Thoracic aorta (tissue), 2 donors: Measurements from ENCODE around the gene PFKL. TPM values are rescaled to one million over a fixed set of nuclear protein-coding genes. Genes with fewer than 3 reads are reported as not detected.

Source experiments
- ATAC-seq: fragments of 150-250 bp; one replicate; pipeline ENCODE4 v1.8.0; 2017; ENCODE audit warnings: low read depth; ENCODE audit not compliant: insufficient number of reproducible peaks, low FRiP score
- DNase-seq: peaks from one replicate; pipeline ENCODE4 v3.0.0-alpha.2; 2020; ENCODE audit warnings: low spot score
- H3K27ac ChIP-seq, 2 donors: fragments of 200-600 bp; sonication (generic); 1 replicate in 1 of 2; 2 replicates in 1 of 2; pipeline ENCODE4 v1.5.1; 2016; ENCODE audit warnings: mild to moderate bottlenecking in 2 of 2, moderate library complexity in 2 of 2
- H3K27me3 ChIP-seq: fragments of 200-600 bp; sonication (generic); replicated peaks from 2 replicates; pipeline ENCODE4 v1.6.0; 2016; ENCODE audit warnings: mild to moderate bottlenecking; ENCODE audit not compliant: insufficient read depth
- H3K36me3 ChIP-seq: fragments of 200-600 bp; sonication (generic); one replicate; pipeline ENCODE4 v1.5.1; 2016
- H3K4me1 ChIP-seq, 2 donors: fragments of 200-600 bp; sonication (generic); 1 replicate in 1 of 2; 2 replicates in 1 of 2; pipeline versions ENCODE4 v1.5.1 to v1.6.0; 2016; ENCODE audit warnings: low read depth in 2 of 2, mild to moderate bottlenecking in 1 of 2; ENCODE audit not compliant: control insufficient read depth in 1 of 2
- H3K4me3 ChIP-seq: fragments of 200-600 bp; sonication (generic); 2 replicates; pipeline ENCODE4 v1.5.1; 2016; ENCODE audit warnings: mild to moderate bottlenecking
- H3K9me3 ChIP-seq: fragments of 200-600 bp; sonication (generic); 2 replicates; pipeline ENCODE4 v1.5.1; 2016
- total RNA-seq, 2 donors: library from RNA; depleted of rRNA; stranded (reverse); fragments of >200 nt; gene quantifications; one replicate each; pipeline versions ENCODE4 v1.1.0 to v1.2.3, GENCODE V29; 2016
- TF ChIP-seq, protein P1 (sequence below): fragments of 200-600 bp; sonication (generic); IDR thresholded peaks from one replicate; pipeline ENCODE4 v1.5.1; 2019; ENCODE audit warnings: antibody characterized with exemption

PFKL gene
- total RNA-seq, 2 donors from 2014 or later, result 91.0 to 119 TPM

- Histone ChIP-seq H3K27ac (no peak overlapping the region), H3K36me3 (no peaks in the 10 kb centered on the region), H3K27me3 (no peaks in the 10 kb centered on the region), H3K9me3 (no peaks in the 10 kb centered on the region), H3K4me1 (peaks cover 0 to 4% of the 10 kb centered on the region in 2 donors), H3K4me3 (peak overlapping the region; percentile 43)
- ATAC-seq (no peak), DNase-seq (no peak)
- TF ChIP-seq, protein P1, sequence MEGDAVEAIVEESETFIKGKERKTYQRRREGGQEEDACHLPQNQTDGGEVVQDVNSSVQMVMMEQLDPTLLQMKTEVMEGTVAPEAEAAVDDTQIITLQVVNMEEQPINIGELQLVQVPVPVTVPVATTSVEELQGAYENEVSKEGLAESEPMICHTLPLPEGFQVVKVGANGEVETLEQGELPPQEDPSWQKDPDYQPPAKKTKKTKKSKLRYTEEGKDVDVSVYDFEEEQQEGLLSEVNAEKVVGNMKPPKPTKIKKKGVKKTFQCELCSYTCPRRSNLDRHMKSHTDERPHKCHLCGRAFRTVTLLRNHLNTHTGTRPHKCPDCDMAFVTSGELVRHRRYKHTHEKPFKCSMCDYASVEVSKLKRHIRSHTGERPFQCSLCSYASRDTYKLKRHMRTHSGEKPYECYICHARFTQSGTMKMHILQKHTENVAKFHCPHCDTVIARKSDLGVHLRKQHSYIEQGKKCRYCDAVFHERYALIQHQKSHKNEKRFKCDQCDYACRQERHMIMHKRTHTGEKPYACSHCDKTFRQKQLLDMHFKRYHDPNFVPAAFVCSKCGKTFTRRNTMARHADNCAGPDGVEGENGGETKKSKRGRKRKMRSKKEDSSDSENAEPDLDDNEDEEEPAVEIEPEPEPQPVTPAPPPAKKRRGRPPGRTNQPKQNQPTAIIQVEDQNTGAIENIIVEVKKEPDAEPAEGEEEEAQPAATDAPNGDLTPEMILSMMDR, result no peak
These were observed 50.3 kb downstream of the PFKL start for GRCh38 chr21:44349847-44350772.

GRCh38 chr21:44350773-44351481 lies 51.1 kb downstream of the PFKL start:
- ATAC-seq (no peak), DNase-seq (no peak)
- H3K27me3 ChIP-seq, result no peaks in the 10 kb centered on the region
- peaks cover 0 to 4% of the 10 kb centered on the region in 2 donors for H3K4me1 ChIP-seq
- H3K9me3 ChIP-seq, result no peaks in the 10 kb centered on the region
- H3K36me3 ChIP-seq, result no peaks in the 10 kb centered on the region
- TF ChIP-seq, protein P1, result no peak
- peak overlapping the region; percentile 33 for H3K4me3 ChIP-seq
- no peak overlapping the region for H3K27ac ChIP-seq

DNA sequence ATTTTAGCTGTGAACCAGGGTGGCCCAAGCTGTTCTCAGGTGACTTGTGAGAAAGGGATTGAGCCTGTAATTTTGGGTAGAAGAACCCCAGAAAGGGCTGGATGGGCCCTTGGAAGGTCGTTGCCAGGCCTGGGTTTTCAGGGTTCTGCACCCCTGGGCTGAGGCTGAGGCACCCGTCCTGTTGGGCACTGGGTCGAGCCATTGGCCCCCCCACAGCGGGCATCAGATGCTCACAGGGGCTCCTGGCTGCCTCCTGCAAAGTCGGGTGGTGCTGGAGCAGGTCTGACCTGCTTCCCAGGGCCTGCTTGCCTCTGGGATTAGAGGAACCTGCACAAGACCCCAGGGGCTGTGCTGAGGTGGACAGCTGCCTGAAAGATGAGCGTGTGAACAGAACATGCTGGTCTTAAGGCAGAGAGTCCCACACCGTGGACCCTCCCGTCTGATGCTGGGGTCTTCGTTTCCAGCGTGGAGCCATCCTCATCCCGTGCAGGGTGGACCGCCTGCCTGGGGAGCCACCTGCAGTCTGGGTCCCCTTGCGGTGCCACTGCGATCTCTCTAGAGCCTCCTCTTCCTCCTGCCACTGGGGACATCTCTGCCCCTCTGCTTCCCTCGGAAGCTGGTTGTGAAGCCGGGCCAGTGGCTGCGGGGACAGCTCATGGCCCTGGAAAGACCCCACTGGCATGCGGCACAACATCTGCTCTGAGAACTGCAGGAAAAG lies 51.8 kb downstream of the PFKL start:
- H3K9me3 ChIP-seq, result no peaks in the 10 kb centered on the region
- H3K27ac ChIP-seq, result no peak overlapping the region
- no peaks in the 10 kb centered on the region for H3K36me3 ChIP-seq
- TF ChIP-seq, protein P1, result no peak
- H3K4me1 ChIP-seq, result peaks cover 0 to 4% of the 10 kb centered on the region in 2 donors
- H3K27me3 ChIP-seq, result no peaks in the 10 kb centered on the region
- no peak for ATAC-seq
- DNase-seq, result no peak
- H3K4me3 ChIP-seq, result no peak overlapping the region

DNA sequence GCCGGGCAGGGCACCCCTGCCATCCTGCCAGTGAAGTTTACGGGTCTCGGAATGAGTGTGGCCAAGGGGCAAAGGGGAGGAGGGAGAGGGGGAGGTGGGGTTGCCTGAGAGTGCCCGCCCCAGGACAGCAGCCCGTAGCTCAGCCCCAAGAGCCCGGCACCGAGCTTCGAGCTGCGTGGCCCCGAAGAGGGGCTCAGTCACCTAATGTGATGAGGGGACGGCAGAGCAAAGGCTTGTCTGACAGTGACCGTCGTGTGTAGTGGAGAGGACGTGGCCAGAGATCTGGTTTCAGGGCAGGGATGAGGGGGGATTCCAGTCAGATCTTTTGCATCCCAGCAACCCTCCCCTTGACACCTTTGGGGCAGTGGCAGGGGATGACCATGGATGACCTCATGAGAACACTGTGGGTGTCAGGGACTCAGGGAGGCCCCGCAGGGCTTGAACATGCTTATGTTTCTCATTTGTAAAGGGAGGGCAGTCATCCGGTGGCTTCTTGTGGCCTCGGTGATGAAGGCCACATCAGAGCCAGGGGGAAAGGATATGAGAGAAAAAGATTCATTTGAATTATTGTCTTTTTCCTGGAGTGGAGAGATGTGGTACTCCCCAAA lies 52.5 kb downstream of the PFKL start:
- H3K27ac ChIP-seq, result peak overlapping the region in 1 of 2 donors; percentile 49
- no peak for ATAC-seq

More for the DNA sequence above, 52.5 kb downstream of the PFKL start:
- Histone ChIP-seq H3K36me3 (no peaks in the 10 kb centered on the region), H3K9me3 (no peaks in the 10 kb centered on the region), H3K4me1 (peaks cover 0 to 4% of the 10 kb centered on the region in 2 donors), H3K27me3 (no peaks in the 10 kb centered on the region), H3K4me3 (peak overlapping the region; percentile 57)
- no peak for DNase-seq
- TF ChIP-seq, protein P1, result no peak
